Neural progenitor cell (in vitro differentiated cells): Measurements from ENCODE around the gene SELENOP. TPM values are rescaled to one million over a fixed set of nuclear protein-coding genes. Genes with fewer than 3 reads are reported as not detected.

Source experiments
- DNase-seq: peaks from one replicate; pipeline ENCODE4 v3.0.0-alpha.2; 2016; ENCODE audit warnings: low spot score
- H2AFZ ChIP-seq: fragments of 200-600 bp; sonication (generic); replicated peaks from 2 replicates; pipeline ENCODE4 v1.6.1; 2016; ENCODE audit warnings: antibody characterized with exemption
- H3F3A ChIP-seq: fragments of 200-600 bp; sonication (generic); 2 replicates; pipeline ENCODE4 v1.6.1; 2016; ENCODE audit warnings: antibody characterized with exemption, low read depth
- H3K27ac ChIP-seq: fragments of 200-600 bp; sonication (generic); 2 replicates; pipeline ENCODE4 v1.5.1; 2016; ENCODE audit warnings: mild to moderate bottlenecking
- H3K27me3 ChIP-seq: fragments of 200-600 bp; sonication (generic); 2 replicates; pipeline ENCODE4 v1.6.1; 2016; ENCODE audit warnings: mild to moderate bottlenecking, moderate library complexity
- H3K36me3 ChIP-seq: fragments of 200-600 bp; sonication (generic); 2 replicates; pipeline ENCODE4 v1.5.1; 2016
- H3K4me1 ChIP-seq: fragments of 200-600 bp; sonication (generic); 2 replicates; pipeline ENCODE4 v1.6.1; 2016; ENCODE audit warnings: mixed run types
- H3K4me2 ChIP-seq: fragments of 200-600 bp; sonication (generic); 2 replicates; pipeline ENCODE4 v1.6.1; 2016
- H3K4me3 ChIP-seq: fragments of 200-600 bp; sonication (generic); 2 replicates; pipeline ENCODE4 v1.5.1; 2016
- H3K79me2 ChIP-seq: fragments of 200-600 bp; sonication (generic); 2 replicates; pipeline ENCODE4 v1.6.1; 2016; ENCODE audit warnings: low read depth
- H3K9ac ChIP-seq: fragments of 200-600 bp; sonication (generic); 2 replicates; pipeline ENCODE4 v1.6.1; 2016
- H3K9me3 ChIP-seq: fragments of 200-600 bp; sonication (generic); 2 replicates; pipeline ENCODE4 v1.5.1; 2016; ENCODE audit warnings: low read depth
- H4K20me1 ChIP-seq: fragments of 200-600 bp; sonication (generic); 2 replicates; pipeline ENCODE4 v1.6.1; 2016; ENCODE audit warnings: low read depth
- H3K27ac Mint-ChIP-seq: 3 replicates; pipeline ENCODE4 v1.8.0; 2021; ENCODE audit warnings: mixed read lengths
- H3K27me3 Mint-ChIP-seq: 2 replicates; pipeline ENCODE4 v1.8.0; 2022; ENCODE audit warnings: low read depth, mild to moderate bottlenecking, inconsistent platforms, moderate library complexity, mixed read lengths; ENCODE audit not compliant: insufficient read depth
- H3K36me3 Mint-ChIP-seq: 3 replicates; pipeline ENCODE4 v1.8.0; 2021; ENCODE audit warnings: mixed read lengths
- H3K4me1 Mint-ChIP-seq: 3 replicates; pipeline ENCODE4 v1.8.0; 2021; ENCODE audit warnings: mixed read lengths
- H3K4me3 Mint-ChIP-seq: 3 replicates; pipeline ENCODE4 v1.8.0; 2021; ENCODE audit warnings: mild to moderate bottlenecking, moderate library complexity, mixed read lengths
- H3K9me3 Mint-ChIP-seq: 3 replicates; pipeline ENCODE4 v1.8.0; 2020; ENCODE audit warnings: mixed read lengths
- EZH2 ChIP-seq: fragments of 200-600 bp; sonication (generic); IDR thresholded peaks from 2 replicates; pipeline ENCODE4 v1.6.1; 2017; ENCODE audit warnings: antibody characterized with exemption, mild to moderate bottlenecking, moderate library complexity
- EZH2phosphoT487 ChIP-seq: fragments of 200-600 bp; sonication (generic); IDR thresholded peaks from 2 replicates; pipeline ENCODE4 v1.6.1; 2017; ENCODE audit warnings: antibody characterized with exemption
- total RNA-seq: library from RNA; depleted of rRNA; stranded (reverse); fragments of >200 nt; gene quantifications from 2 replicates; pipeline ENCODE4 v1.2.3, GENCODE V29; 2015; ENCODE audit warnings: low replicate concordance
- TF ChIP-seq, protein P1 (sequence below): fragments of 200-600 bp; sonication (generic); IDR thresholded peaks from 2 replicates; pipeline ENCODE4 v1.5.1; 2017; ENCODE audit warnings: antibody characterized with exemption, mild to moderate bottlenecking

The SELENOP gene
- total RNA-seq, 1 donor from 2014 or later = 1.4 TPM

DNA sequence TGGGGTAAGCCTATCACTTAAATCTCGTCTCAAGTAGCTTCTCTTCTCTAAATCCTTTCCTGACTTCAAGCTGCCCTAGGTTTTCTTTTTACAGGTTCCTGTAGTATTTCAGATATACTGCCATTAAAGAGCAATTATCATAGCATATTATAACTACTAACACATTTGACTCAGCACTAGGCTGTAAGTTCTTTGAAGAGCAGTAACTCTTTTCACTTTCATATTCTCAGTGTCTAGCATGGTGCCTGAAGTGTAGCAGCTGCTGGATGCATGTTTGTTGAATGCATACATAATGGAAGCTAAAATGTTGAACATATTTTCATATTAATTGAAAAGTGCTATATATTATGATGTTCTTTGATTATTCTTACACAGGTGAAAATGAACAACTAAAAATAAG, 32.6 kb downstream of the SELENOP start:
- no peak overlapping the region for H3K4me3 Mint-ChIP-seq
- H3K4me3 ChIP-seq = no peak overlapping the region
- no peaks in the 10 kb centered on the region for H4K20me1 ChIP-seq
- no peaks in the 10 kb centered on the region for H3K36me3 ChIP-seq
- no peaks in the 10 kb centered on the region for H3K9me3 Mint-ChIP-seq
- H3K4me1 Mint-ChIP-seq = no peaks in the 10 kb centered on the region
- no peak overlapping the region for H3K9ac ChIP-seq
- no peaks in the 10 kb centered on the region for H3K36me3 Mint-ChIP-seq
- peaks cover 5% of the 10 kb centered on the region for H3K4me1 ChIP-seq
- H3K27ac ChIP-seq = no peak overlapping the region
- H3K27me3 Mint-ChIP-seq = no peaks in the 10 kb centered on the region
- H3K79me2 ChIP-seq = no peaks in the 10 kb centered on the region
- no peak for DNase-seq
- H3K9me3 ChIP-seq = no peaks in the 10 kb centered on the region
- TF ChIP-seq, protein P1, sequence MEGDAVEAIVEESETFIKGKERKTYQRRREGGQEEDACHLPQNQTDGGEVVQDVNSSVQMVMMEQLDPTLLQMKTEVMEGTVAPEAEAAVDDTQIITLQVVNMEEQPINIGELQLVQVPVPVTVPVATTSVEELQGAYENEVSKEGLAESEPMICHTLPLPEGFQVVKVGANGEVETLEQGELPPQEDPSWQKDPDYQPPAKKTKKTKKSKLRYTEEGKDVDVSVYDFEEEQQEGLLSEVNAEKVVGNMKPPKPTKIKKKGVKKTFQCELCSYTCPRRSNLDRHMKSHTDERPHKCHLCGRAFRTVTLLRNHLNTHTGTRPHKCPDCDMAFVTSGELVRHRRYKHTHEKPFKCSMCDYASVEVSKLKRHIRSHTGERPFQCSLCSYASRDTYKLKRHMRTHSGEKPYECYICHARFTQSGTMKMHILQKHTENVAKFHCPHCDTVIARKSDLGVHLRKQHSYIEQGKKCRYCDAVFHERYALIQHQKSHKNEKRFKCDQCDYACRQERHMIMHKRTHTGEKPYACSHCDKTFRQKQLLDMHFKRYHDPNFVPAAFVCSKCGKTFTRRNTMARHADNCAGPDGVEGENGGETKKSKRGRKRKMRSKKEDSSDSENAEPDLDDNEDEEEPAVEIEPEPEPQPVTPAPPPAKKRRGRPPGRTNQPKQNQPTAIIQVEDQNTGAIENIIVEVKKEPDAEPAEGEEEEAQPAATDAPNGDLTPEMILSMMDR = no peak
- no peak for TF ChIP-seq EZH2
- no peak for TF ChIP-seq EZH2phosphoT487
- H3K27ac Mint-ChIP-seq = no peak overlapping the region
- no peaks in the 10 kb centered on the region for H3F3A ChIP-seq
- H3K4me2 ChIP-seq = no peak overlapping the region
- no peak overlapping the region for H2AFZ ChIP-seq
- no peaks in the 10 kb centered on the region for H3K27me3 ChIP-seq

DNA sequence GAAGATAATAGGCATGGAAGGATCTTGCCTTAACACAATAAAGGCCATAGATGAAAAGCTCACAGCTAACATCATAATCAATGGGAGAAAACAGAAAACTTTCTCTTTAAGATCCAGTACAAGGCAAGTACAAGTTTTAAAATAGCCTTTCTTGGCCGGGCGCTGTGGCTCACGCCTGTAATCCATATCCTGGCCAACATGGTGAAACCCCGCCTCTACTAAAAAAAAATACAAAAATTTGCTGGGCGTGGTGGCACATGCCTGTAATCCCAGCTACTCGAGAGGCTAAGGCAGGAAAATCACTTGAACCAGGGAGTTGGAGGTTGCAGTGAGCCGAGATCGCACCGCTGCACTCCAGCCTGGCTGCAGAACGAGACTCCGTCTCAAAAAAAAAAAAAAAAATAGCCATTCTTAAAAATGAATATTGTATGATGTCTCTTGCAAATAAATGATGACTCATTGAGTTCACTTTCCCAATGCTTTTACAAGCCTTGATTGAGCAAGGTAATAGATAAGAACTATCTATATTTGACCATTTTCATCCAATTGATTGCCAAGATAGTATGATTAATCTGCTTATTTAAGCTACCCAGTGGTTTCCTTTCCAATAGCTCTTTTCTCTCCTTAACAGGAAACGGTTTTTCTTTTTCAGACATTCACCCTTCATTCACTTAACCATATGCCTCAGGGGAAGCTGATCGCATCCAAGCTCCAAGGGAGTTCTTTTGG, 39.3 kb downstream of the SELENOP start:
- Histone ChIP-seq H3K27ac (no peak overlapping the region), H3K4me1 (peaks cover 5% of the 10 kb centered on the region), H3K27me3 (no peaks in the 10 kb centered on the region), H3F3A (no peaks in the 10 kb centered on the region), H3K9me3 (no peaks in the 10 kb centered on the region), H4K20me1 (no peaks in the 10 kb centered on the region), H2AFZ (no peak overlapping the region), H3K36me3 (peaks cover 8% of the 10 kb centered on the region), H3K79me2 (no peaks in the 10 kb centered on the region), H3K9ac (no peak overlapping the region), H3K4me2 (no peak overlapping the region), H3K4me3 (no peak overlapping the region)
- H3K27ac Mint-ChIP-seq = no peak overlapping the region
- H3K9me3 Mint-ChIP-seq = no peaks in the 10 kb centered on the region
- no peaks in the 10 kb centered on the region for H3K4me1 Mint-ChIP-seq
- no peak overlapping the region for H3K4me3 Mint-ChIP-seq
- no peak for TF ChIP-seq EZH2
- TF ChIP-seq EZH2phosphoT487 = no peak
- TF ChIP-seq, protein P1 = no peak
- DNase-seq = no peak
- H3K27me3 Mint-ChIP-seq = no peaks in the 10 kb centered on the region
- no peaks in the 10 kb centered on the region for H3K36me3 Mint-ChIP-seq

DNA sequence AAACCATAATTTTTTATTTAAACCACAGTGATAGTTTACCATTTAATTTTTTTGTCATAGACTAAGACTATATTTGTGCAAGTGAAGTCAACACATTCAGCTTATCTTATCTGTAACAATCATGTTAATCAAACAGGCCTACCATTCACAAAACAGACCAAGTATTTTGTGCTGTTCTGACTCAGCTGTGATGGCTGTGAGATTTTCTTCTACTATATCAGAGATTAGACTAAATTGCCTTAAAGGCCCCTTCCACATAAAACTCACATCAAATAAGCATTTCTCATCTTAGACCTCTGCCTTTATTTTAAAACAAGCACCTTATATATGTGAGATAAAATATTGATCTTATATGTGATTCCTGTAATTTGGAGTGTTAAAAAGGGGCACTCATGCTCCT, 41.7 kb downstream of the SELENOP start:
- Histone ChIP-seq H3K36me3 (peaks cover 8% of the 10 kb centered on the region), H3K4me1 (peaks cover 5% of the 10 kb centered on the region), H3K27ac (no peak overlapping the region), H3K4me2 (no peak overlapping the region), H2AFZ (no peak overlapping the region), H3F3A (no peaks in the 10 kb centered on the region), H3K4me3 (no peak overlapping the region), H3K9ac (no peak overlapping the region), H4K20me1 (no peaks in the 10 kb centered on the region), H3K9me3 (no peaks in the 10 kb centered on the region), H3K27me3 (no peaks in the 10 kb centered on the region), H3K79me2 (no peaks in the 10 kb centered on the region)
- Mint-ChIP-seq H3K9me3 (peaks cover 3% of the 10 kb centered on the region), H3K27me3 (no peaks in the 10 kb centered on the region), H3K36me3 (no peaks in the 10 kb centered on the region), H3K4me3 (no peak overlapping the region), H3K4me1 (no peaks in the 10 kb centered on the region), H3K27ac (no peak overlapping the region)
- TF ChIP-seq EZH2 (no peak), EZH2phosphoT487 (no peak)
- TF ChIP-seq, protein P1 = no peak
- no peak for DNase-seq
